Cardiac fibroblast (primary cell): ENCODE data around the gene ST3GAL4.

Experiments
- DNase-seq, 2 donors: peaks; one replicate each; pipeline versions ENCODE4 v3.0.0 to v3.0.0-alpha.2; 2010; ENCODE audit warnings: low read depth in 2 of 2
- H3K4me3 ChIP-seq, 2 donors: replicated peaks in 1 of 2; 1 replicate in 1 of 2; 2 replicates in 1 of 2; pipeline ENCODE4 v1.5.1; 2011; ENCODE audit warnings: low read depth in 2 of 2, low read length in 2 of 2, mild to moderate bottlenecking in 2 of 2, moderate library complexity in 1 of 2
- TF ChIP-seq, protein P1 (sequence below): IDR thresholded peaks from one replicate; pipeline ENCODE4 v1.5.1; 2011; ENCODE audit warnings: low read depth, mild to moderate bottlenecking, low read length, inconsistent platforms

Gene ST3GAL4

DNA sequence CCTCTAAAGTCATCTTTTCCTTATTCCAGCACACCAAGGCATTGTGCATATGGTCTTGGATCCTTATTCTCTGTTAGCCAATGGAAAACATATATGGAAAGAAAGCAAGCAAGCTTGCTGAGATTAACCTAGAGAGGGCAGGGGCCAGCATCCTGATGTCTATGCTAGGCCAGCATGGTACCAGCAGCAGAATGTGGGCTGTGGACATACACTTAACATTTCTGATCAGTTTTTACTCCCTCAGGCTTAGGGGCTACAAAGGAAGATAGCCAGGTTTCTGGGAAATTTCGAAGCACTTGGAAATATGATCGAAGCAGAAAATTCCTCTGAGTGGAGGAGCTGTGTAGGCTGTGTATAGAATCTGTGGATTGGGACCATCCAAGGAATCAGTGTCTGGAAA lies 67.0 kb downstream of the ST3GAL4 start:
- DNase-seq = no peak
- TF ChIP-seq, protein P1, sequence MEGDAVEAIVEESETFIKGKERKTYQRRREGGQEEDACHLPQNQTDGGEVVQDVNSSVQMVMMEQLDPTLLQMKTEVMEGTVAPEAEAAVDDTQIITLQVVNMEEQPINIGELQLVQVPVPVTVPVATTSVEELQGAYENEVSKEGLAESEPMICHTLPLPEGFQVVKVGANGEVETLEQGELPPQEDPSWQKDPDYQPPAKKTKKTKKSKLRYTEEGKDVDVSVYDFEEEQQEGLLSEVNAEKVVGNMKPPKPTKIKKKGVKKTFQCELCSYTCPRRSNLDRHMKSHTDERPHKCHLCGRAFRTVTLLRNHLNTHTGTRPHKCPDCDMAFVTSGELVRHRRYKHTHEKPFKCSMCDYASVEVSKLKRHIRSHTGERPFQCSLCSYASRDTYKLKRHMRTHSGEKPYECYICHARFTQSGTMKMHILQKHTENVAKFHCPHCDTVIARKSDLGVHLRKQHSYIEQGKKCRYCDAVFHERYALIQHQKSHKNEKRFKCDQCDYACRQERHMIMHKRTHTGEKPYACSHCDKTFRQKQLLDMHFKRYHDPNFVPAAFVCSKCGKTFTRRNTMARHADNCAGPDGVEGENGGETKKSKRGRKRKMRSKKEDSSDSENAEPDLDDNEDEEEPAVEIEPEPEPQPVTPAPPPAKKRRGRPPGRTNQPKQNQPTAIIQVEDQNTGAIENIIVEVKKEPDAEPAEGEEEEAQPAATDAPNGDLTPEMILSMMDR = no peak

DNA sequence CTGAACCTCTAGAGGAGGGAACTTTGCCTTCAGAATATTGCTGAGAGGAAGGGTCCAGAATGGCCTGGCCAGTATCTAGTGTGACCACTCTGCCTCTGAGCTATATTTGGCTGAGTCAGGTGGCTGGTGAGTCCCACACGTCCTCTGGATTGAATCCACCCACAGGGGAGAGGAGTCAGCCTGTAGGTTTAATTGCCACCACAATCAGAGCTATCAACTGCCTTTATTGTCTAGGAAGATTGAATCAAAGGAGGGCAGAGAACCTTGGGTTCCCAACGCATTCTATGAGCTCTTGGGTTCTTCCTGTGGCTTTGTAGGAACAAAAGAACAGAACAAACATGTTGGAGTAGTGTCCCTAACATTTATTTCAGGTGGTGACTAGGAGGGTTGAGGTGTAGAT lies 67.7 kb downstream of the ST3GAL4 start:
- TF ChIP-seq, protein P1 = no peak
- no peak for DNase-seq
- no peak overlapping the region for H3K4me3 ChIP-seq

More for the DNA sequence above, 67.0 kb downstream of the ST3GAL4 start:
- no peak overlapping the region for H3K4me3 ChIP-seq

DNA sequence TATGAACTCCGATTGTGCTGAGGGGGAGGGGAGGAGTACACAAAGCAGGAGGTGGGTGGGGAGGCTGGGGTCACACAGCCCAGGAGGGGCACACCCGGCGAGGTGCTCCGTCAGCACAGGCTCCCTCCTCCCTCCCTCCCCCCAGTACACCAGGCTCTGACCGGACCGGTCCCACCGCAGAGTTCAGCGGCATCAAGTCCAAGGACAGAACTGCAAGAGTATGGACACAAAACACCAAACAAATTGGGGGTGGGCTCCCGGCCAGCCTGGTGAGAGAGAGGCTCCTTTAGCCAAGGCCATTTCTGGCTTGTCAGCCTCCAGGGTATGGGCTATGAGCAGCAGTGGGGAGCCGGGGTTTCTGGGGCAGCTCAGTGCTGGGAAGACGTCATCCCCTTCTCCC lies 68.3 kb downstream of the ST3GAL4 start:
- TF ChIP-seq, protein P1 = no peak
- DNase-seq = no peak
- H3K4me3 ChIP-seq = no peak overlapping the region

DNA sequence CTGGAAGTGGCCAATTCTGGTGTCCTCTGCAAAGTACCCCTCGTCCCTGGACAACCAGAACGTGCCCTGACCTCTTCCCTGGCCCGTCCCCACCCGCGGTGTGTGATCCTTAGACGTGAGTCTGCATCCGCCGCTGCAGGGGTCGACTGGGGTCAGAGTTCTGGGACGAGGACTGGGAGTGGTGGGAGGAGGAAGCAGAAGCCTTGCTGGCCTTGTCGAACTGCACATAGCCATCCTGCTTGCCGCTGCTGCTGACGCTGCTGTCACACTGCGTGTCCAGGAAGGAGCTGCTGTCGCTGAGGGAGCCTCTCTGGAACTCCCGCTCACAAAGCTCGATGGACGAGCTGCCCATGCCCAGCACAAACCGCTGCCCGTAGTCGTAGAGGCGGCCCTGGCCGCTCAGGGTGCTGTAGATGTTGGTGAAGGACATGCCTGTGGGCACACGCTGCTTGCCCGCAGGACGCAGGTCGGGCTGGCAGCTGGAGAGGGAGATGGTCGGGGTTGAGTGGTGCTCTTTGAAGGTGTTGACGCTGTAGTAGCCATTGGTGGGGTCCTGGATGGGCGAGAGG lies 69.1 kb downstream of the ST3GAL4 start:
- no peak for DNase-seq
- TF ChIP-seq, protein P1 = no peak
- no peak overlapping the region for H3K4me3 ChIP-seq

DNA sequence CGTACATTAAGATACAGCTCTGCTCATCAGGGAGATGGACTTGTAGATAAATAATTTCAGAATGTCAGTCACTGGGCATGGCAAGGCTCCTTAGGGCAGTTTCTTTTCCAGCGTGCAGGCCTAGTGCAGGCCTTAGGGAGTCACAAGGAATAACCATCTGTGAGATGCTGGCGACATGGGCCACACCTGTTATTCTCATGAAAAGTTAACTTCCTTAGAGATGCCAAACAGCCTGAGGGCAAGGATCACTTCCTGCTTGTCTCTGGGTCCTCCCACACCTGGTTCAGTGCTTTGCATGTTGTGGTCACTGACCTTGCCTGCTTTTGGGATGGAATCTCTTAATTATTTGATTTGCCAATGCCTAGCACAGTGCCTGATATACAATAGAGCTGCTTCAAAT lies 70.6 kb downstream of the ST3GAL4 start:
- TF ChIP-seq, protein P1 = no peak
- no peak overlapping the region for H3K4me3 ChIP-seq
- DNase-seq = no peak

DNA sequence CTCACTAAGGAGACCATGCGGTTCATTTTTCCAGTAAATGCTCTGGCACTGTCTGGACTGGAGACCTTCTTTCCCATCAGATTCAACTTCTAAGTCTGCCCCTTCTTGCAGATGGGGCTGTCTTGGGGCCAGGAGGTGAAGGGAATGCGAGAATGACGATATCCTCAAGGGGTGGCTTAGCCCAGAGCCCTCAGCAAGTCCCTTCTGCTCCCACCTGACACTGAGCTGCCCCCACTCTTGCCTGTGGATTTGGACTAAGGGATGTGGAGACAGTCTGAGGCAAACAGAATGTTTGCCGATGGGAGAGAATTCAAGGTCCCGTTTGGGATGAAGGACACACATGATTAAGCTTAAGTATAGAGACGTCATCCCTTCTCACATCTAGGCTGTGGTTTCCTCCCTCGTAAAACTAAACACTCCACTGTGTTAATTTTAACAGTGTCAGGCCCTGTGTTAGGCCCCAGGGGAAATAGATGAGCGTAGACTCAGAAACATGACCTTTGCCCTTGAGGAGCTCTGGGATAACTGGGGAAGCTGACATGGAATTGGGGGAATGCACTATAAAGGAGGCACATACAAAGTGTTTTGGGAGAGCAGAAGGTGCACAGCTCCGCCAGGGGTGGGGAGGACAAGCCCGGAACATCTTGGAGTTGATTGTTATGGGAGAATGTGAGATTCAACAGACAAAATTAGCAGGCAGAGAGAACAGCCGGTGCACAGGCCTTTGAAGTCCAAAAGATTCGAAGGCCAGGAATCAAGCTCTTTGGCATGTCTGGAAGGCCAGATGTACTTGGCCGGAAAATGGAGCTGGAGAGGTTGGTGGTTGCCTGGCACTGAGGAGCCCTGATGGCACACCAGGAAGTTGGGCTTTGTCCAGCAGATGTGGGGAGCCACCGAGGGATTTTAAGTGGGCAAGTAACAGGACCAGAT lies 71.6 kb downstream of the ST3GAL4 start:
- TF ChIP-seq, protein P1 = no peak
- no peak for DNase-seq
- no peak overlapping the region for H3K4me3 ChIP-seq
